Endothelial cell of hepatic sinusoid (primary cell): ENCODE results near the gene MAN2C1.
"Not testable (repeated sequence)": the region's sequence is repeated elsewhere in the genome, so short reads cannot be mapped to it uniquely, and the experiment has no call there.

ENCODE experiments used
- in situ Hi-C: cut with HindIII; loops from 2 replicates; pipeline ENCODE4 v1.10.0; 2017; ENCODE audit warnings: low sequenced_read_pairs

The MAN2C1 gene

DNA sequence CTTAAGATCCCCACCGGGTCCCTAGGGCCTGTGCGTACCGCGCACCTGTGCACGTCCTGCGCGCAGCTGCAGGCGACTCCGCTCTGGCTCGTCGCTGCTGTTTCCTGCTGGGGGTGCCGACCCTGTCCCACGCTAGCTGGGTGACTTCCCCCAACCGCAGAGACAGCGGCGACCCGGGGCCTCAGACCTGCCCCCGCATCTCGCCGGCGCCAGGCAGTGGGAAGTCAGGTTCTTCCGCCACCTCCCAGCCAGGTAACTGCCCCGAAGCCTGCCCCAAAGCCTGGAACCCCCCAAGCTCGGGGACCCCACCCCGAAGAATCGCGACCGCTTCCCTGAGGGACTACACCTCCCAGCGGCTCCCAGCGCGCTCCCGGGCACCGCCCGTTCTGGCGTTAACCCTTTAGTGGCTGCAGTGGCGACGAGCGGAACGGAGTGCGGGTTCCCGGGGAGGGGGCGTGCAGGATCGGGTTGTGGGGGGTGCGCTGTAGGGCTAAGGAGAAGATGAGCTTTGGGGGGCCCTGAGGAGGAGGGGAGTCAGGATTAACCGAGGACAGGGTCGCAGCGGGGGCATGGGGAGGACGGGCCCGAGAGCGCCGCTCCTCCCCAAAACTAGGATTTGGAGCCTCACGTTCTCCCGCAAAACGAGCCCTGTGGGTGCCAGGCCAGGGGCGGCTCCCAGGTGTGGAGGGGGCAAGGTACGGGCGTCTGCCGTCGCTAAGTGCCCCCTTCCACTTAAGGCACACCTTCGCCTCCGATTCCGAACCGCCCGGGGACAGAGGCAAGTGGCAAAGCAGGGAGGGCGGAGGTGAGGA lies 21.0 kb downstream of the MAN2C1 start:
- in situ Hi-C loops = no loop called here

DNA sequence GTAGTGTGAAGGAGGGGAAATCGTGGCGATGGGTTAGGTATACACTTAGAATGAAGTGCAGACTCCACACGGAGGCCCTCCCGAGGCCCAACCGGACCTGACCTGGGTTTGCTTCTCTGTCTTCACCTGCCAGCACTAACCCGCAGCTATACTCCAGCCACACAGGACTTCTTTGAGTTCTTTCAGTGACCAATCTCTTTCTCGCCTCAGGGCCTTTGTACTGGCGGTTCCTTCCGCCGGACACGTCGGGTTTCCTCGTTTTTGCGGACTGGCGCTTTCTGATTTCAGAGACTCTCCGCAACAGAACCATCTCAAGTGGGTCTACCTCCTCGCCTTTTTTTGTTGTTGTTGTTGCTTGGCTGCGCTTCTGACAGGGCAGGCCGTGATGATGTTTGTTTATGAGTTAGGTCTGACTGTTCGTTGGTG lies 21.6 kb downstream of the MAN2C1 start, which contains the start of gene NEIL1:
Gene NEIL1, plus strand, starts transcription at position 244 of the 426 bp plus-strand sequence. CDS start 1,867 bp downstream, outside the sequence.
- in situ Hi-C loops = no loop called here

DNA sequence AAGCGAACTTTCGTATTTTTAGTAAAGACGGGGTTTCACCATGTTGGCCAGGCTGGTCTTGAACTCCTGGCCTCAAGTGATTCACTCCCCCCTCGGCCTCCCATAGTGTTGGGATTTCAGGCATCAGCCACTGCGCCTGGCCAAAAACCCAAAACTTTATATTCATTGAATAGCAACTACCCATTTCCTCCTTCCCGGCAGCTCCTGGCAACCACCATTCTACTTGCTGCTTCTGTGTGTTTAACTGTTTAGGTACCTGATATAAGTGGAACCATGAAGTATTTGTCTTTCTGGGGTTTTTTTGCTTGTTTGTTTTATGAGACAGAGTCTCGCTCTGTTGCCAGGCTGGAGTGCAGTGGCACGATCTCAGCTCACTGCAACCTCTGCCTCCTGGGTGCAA lies 24.5 kb downstream of the MAN2C1 start:
- in situ Hi-C loops = not testable (repeated sequence)

GRCh38 chr15:75342221-75342620 lies 26.2 kb downstream of the MAN2C1 start:
- in situ Hi-C loops = no loop called here

GRCh38 chr15:75339531-75340240 lies 28.7 kb downstream of the MAN2C1 start:
- in situ Hi-C loops = no loop called here

DNA sequence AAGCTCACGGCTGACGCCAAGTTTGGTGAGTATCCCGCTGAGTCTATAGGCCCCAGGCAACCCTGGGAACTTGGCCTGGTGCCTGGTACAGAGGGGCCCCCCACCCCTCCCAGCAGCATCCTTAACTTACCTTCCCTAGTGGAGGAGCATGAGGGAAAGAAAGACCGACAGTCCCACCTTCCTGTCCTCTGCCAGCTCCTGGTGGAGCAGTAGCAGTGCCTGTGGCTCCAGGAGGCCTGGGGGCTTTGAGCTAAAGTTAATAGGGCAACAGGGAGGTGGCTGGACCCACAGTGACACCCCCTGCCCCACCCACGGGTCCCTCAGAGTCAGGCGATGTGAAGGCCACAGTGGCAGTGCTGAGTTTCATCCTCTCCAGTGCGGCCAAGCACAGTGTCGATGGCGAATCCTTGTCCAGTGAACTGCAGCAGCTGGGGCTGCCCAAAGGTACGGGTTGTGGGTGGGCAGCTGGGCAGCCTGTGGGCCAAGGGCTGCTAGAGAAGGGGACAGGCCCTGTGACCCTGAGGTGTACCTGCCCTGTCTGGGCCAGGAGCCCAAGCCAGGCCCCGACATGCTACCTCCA lies 29.7 kb downstream of the MAN2C1 start:
- in situ Hi-C loops = no loop called here

DNA sequence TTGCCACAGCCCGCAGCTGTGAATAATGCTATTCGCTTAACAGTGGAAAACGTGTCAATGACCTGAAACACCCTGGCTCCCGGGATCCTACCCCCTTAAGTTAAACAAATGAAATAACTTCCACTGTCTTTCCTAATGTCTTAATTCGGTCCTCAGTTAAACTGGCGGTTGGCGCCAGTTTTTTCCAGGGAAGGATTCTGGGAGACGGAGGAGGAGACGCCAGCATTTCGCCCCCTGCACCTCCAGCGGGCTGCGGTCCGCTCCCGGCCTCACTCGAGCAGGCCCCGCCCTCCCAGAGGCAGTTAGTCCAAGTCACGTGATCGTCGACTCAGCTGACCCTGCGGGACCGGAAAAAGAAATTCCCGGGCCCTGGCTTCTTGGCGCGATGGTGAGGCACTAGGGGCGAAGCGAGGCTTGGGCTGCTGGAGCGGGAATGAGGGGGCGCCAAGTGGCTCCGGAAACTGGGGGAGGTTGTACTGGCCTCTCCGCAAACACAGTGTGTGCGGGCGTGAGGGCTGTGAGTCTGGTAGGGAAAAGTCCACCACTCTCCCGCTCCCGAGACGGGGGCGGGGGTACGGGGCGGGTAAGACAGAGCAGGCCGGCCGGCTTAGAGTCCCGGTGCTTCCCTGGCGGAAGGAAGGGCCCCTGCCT lies 32.6 kb downstream of the MAN2C1 start, which contains the start of gene COMMD4:
Gene COMMD4, plus strand, starts transcription at position 359 of the 651 bp plus-strand sequence. Its CDS starts 27 bp downstream, at position 386.
- in situ Hi-C loops = no loop called here

DNA sequence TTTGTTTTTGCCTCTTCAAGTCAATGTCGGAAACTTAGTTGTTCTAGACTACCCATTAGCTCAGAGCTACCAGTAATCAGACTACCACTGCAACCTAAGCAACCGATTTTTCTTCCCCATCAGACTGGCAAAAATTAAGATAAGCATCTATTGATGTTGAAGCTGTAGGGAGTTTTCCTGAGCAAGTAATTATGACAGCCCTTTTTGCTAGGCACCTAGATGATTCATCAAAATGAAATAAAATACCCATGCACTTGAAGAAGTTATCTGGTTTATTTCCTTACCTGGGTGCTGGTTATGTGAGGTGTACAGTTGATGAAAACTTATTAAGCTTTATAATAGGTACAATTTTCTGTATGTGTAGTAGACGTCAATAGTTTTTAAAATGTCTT lies 33.1 kb downstream of the MAN2C1 start:
- in situ Hi-C loops = no loop called here

GRCh38 chr15:75333654-75334419 lies 34.6 kb downstream of the MAN2C1 start:
- in situ Hi-C loops = not testable (repeated sequence)

DNA sequence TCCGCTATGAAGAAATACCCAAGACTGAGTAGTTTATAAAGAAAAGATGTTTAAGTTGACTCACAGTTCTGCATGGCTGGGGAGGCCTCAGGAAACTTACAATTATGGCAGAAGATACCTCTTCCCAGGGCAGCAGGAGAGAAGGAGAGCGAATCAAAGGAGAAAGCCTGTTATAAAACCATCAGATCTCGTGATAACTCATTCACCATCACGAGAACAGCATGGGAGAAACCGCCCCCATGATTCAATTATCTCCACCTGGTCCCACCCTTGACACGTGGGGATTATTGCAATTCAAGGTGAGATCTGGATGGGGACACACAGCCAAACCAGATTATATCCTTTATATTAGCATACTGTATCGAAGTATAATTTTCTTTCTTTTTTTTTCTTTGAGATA lies 36.3 kb downstream of the MAN2C1 start:
- in situ Hi-C loops = not testable (repeated sequence)

GRCh38 chr15:75329571-75329970 lies 38.8 kb downstream of the MAN2C1 start:
- in situ Hi-C loops = no loop called here

GRCh38 chr15:75328493-75329314 lies 39.7 kb downstream of the MAN2C1 start:
- in situ Hi-C loops = no loop called here

DNA sequence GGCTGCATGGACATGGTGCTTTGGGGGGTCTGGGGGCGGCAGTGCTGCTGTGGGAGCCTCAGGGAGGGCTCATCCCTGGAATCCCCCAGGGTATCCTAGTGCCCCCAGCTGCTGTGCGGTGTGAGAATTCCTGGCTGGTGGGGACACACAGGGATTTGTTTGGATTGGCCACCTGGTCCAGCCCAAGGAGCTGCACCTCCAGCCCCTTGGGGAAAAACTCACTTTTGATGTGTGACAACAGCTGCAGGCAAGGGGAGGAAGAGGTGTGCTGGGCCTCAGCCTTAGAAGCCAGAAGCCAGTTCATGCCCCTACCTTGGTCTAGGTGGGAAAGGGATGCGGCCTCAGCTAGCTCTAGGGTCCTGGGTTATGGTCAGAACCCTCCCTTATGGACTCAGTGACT lies 40.9 kb downstream of the MAN2C1 start:
- in situ Hi-C loops = no loop called here

DNA sequence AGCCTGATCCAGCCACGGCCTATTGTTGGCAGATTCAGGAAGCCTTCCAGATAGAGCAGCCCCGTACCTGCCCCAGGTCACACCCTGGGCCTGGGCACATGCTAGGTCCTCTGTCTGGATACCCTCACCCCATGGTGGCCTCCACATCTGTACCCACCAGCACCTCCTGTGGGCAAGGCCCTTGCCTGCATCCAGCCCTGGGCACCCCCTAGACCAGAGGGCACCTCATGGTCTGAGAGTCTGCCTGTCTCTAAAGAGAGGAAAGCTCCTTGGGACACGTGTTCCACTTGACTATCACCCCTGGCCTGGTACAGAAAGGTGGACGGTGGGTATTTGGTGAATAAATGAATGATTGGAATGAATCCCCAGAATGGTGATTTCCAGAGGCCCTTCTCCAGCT lies 41.4 kb downstream of the MAN2C1 start:
- in situ Hi-C loops = no loop called here

- in situ Hi-C loops = no loop called here
Observed at GRCh38 chr15:75325922-75326321, 42.5 kb downstream of the MAN2C1 start.

GRCh38 chr15:75321711-75322110 lies 46.7 kb downstream of the MAN2C1 start:
- in situ Hi-C loops = loop anchor here (25.0 kb wide), 1 partner anchor 109 kb away; the partner anchor contains the start of gene C15orf39

DNA sequence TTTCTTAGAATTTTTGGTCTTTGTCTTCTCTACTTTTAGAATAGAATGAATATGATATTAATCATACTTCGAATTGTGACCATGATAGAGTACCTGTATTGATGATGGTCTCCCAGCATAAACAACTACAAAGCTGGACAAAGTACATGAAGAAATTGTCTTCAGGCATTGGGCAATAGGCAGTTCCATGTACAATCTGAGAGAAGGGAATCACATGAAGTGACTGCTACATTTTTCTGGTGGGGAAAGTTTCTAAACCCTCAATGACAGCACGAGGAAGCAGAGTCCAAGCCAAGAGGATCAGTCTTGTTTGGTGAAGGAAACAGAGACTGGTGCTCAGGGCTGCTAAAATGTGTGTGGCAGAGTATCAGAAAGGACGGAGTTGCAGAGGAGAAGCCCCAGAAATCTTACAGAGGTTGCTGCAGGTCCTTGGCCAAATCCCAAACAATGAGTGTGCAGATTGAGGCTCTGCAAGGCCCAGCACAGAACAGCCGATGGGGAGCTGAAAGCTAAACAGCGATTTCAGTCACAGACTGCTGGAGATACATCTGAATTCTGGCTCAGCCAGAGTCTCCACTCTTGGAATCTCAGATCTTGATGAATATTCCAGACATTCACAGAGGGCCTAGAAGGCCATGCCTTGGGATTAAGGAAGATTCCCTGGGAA lies 49.0 kb downstream of the MAN2C1 start:
- in situ Hi-C loops = loop anchor here (25.0 kb wide), 1 partner anchor 107 kb away; the partner anchor contains the start of gene C15orf39

GRCh38 chr15:75314552-75315290 lies 53.7 kb downstream of the MAN2C1 start:
- in situ Hi-C loops = loop anchor here (25.0 kb wide), 1 partner anchor 102 kb away; the partner anchor contains the start of gene C15orf39
